ENCODE data around the gene LRRC55. TPM values are rescaled to one million over a fixed set of nuclear protein-coding genes. Genes with fewer than 3 reads are reported as not detected.

The LRRC55 gene
- total RNA-seq, 2 experiments from 2014 or later = not detected

DNA sequence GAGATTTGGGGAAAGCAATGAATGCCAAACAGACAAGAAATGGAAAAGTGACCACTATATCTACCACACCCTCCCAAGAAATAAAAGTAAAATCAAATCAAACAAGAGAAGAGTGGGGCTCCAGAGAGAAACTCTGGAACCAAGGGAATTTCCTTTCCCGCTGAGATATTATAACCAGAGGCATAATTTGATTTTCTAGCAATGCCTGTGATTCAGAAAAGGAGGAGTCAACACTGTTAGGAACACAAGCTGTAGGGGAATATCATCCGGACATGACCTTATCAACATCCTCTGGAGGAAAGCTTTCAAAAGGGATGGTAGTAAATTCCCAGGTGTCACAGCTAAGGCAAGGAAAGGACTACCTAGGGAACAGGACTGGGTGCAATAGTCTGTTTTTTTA lies 29.6 kb upstream of the LRRC55 start:
- H3K27ac Mint-ChIP-seq = no peak overlapping the region
- H3K9me3 Mint-ChIP-seq (ENCODE audit: insufficient read depth) = no peaks in the 10 kb centered on the region
- no peak overlapping the region for H3K4me3 Mint-ChIP-seq
- H3K36me3 Mint-ChIP-seq (ENCODE audit: low read depth) = no peaks in the 10 kb centered on the region
- peaks cover 8% of the 10 kb centered on the region for H3K27me3 Mint-ChIP-seq (ENCODE audit: low read depth)
- no peak for ATAC-seq
- H3K4me1 Mint-ChIP-seq (ENCODE audit: low read depth) = no peaks in the 10 kb centered on the region
- ChIA-PET POLR2A (no interaction called here), CTCF (no interaction called here)
- DNase-seq = no peak

DNA sequence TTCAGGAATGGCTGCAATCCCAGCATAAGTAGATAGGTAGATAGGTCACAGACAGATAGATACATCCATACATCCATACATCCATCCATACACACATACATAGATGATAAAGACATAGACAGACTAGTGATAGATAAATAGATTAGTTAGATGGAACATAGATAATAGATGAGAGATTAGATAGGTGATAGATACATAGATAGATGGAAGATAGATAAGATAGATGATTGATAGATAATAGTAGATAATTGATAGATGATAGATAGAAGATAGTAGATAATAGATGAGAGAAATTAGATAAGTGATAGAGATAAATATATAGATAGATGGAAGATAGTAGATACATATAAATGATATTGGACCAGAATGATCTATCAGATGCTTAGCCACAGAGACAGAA lies 28.3 kb upstream of the LRRC55 start:
- no peak for ATAC-seq
- CTCF ChIA-PET = no interaction called here
- POLR2A ChIA-PET = no interaction called here
- no peaks in the 10 kb centered on the region for H3K36me3 Mint-ChIP-seq (ENCODE audit: low read depth)
- no peak overlapping the region for H3K27ac Mint-ChIP-seq
- H3K4me3 Mint-ChIP-seq = no peak overlapping the region
- H3K4me1 Mint-ChIP-seq (ENCODE audit: low read depth) = no peaks in the 10 kb centered on the region
- no peak for DNase-seq
- H3K27me3 Mint-ChIP-seq (ENCODE audit: low read depth) = peaks cover 5% of the 10 kb centered on the region
- H3K9me3 Mint-ChIP-seq (ENCODE audit: insufficient read depth) = no peaks in the 10 kb centered on the region

DNA sequence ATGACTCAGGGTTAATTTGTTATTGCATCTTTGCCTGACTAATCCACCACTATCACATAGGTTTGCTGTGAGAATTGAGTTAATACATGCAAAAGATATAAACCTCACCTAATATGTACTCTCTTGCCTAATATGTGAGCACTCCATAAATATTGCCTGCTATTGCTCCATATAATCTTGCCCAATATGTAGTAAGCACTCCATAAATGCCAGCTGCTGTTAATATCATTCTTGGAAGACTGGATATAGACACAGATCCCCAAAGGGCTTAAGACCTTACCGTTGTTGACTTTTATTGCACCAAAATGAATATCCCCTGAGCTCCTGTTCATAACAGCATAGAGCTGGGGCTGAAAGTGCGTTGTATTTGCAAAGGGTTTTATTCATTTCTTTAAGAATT lies 27.0 kb upstream of the LRRC55 start:
- ChIA-PET CTCF (no interaction called here), POLR2A (no interaction called here)
- DNase-seq (no peak), ATAC-seq (no peak)
- Mint-ChIP-seq H3K27ac (no peak overlapping the region), H3K9me3 (ENCODE audit: insufficient read depth) (no peaks in the 10 kb centered on the region), H3K27me3 (ENCODE audit: low read depth) (peaks cover 9% of the 10 kb centered on the region), H3K36me3 (ENCODE audit: low read depth) (no peaks in the 10 kb centered on the region), H3K4me1 (ENCODE audit: low read depth) (no peaks in the 10 kb centered on the region), H3K4me3 (no peak overlapping the region)

DNA sequence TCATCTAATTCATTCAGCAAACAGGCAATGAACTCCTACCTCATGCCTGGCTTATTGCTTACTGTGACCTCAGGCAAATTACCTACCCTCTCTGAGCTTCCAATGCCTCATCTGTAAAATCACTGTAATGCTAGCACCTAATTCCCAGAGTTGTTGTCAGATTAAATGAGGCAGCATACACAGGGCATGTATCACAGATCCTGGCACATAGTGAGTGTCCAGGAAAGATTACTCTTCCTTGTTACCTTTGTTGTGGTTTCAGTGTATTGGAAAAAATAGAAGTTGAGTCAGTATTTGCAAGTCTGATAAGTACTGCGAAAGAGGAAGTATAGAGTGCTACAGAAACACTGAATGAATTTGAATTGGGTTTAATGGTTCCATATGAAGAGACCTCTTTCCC lies 26.4 kb upstream of the LRRC55 start:
- H3K27ac Mint-ChIP-seq = no peak overlapping the region
- no peak for DNase-seq
- H3K36me3 Mint-ChIP-seq (ENCODE audit: low read depth) = no peaks in the 10 kb centered on the region
- no peak overlapping the region for H3K4me3 Mint-ChIP-seq
- no peaks in the 10 kb centered on the region for H3K9me3 Mint-ChIP-seq (ENCODE audit: insufficient read depth)
- H3K4me1 Mint-ChIP-seq (ENCODE audit: low read depth) = no peaks in the 10 kb centered on the region
- H3K27me3 Mint-ChIP-seq (ENCODE audit: low read depth) = peaks cover 9% of the 10 kb centered on the region
- ATAC-seq = no peak
- ChIA-PET POLR2A (no interaction called here), CTCF (no interaction called here)

DNA sequence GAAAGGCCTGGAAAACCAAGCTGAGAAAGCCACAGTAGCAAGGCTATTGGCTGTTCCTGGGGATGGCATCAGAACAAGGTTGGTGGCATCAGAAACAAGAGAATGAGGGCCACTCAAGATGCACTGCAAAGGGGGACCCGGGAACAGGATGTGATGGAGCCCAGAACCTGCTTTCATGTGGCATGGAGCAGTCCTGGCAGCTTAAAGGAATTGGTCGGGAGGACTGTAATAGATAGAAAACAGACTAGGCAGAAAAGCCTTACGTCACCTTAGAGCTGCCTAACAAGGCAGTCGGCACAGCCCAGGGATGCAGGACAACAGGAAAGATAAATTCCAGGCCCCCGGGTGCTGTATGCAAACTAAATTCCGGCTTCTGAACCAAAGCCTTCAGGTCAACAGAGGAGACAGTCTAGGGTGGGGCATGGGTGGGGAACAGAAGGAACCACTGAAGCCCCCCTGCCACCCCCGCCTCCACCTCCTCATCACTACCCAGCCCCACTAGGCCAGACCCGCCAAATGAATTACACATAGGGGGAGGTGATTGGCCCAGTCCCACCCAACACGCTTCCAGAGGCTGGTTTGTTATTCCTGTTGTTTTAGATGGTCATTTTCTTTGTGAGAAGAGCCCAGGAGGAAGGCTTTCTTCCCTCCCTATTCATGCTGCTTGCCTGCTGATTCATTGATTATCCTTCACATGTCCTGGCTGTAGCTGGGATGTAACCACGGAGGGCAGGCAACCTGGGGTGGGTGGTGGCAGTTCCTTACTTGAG lies 25.7 kb upstream of the LRRC55 start:
- peaks cover 11% of the 10 kb centered on the region for H3K27me3 Mint-ChIP-seq (ENCODE audit: low read depth)
- no peak overlapping the region for H3K27ac Mint-ChIP-seq
- ATAC-seq (no peak), DNase-seq (no peak)
- H3K9me3 Mint-ChIP-seq (ENCODE audit: insufficient read depth) = no peaks in the 10 kb centered on the region
- ChIA-PET CTCF (no interaction called here), POLR2A (no interaction called here)
- H3K36me3 Mint-ChIP-seq (ENCODE audit: low read depth) = no peaks in the 10 kb centered on the region
- H3K4me3 Mint-ChIP-seq = no peak overlapping the region
- H3K4me1 Mint-ChIP-seq (ENCODE audit: low read depth) = no peaks in the 10 kb centered on the region

DNA sequence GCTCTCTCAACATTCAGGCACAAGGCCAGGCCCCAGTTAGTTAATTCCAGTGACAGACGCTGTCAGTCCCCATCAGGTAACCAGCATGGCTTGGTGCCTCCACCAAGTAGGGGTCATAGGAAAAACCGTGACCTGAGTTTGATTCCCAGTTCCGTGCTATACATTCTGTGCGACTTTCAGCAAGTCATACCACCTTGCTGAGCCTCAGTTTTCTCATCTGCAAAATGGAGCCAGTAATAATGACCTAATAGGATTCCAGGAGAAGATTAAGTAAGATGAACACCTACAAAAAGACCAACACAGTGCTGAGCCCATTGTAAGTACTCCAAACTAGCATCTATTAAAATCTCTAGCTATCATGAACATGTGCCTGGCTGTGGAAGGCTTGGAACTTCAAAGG lies 24.8 kb upstream of the LRRC55 start:
- no peak for DNase-seq
- H3K27ac Mint-ChIP-seq = no peak overlapping the region
- peaks cover 14% of the 10 kb centered on the region for H3K27me3 Mint-ChIP-seq (ENCODE audit: low read depth)
- no peaks in the 10 kb centered on the region for H3K36me3 Mint-ChIP-seq (ENCODE audit: low read depth)
- POLR2A ChIA-PET = no interaction called here
- CTCF ChIA-PET = no interaction called here
- ATAC-seq = no peak
- no peaks in the 10 kb centered on the region for H3K9me3 Mint-ChIP-seq (ENCODE audit: insufficient read depth)
- no peaks in the 10 kb centered on the region for H3K4me1 Mint-ChIP-seq (ENCODE audit: low read depth)
- H3K4me3 Mint-ChIP-seq = no peak overlapping the region

DNA sequence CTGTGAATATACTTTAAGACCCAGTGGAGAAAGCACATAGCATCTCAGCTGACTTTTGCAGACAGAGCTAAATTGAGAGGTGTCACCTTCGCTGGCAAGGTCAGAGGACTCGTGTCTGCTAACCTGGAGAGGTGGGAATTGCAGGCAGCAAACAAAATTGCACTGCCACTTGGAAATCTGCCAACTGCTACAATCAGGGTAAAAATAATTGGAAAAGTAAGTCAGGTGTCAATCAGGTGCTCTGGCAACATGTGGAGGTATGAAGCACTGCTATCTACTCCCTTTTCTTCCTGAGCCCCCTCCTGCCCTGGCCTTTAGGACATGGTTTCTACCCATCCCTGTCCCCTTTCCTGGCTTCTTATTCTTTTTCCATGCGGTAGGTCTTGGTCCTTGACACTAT lies 24.1 kb upstream of the LRRC55 start:
- ChIA-PET POLR2A (no interaction called here), CTCF (no interaction called here)
- no peak overlapping the region for H3K27ac Mint-ChIP-seq

DNA sequence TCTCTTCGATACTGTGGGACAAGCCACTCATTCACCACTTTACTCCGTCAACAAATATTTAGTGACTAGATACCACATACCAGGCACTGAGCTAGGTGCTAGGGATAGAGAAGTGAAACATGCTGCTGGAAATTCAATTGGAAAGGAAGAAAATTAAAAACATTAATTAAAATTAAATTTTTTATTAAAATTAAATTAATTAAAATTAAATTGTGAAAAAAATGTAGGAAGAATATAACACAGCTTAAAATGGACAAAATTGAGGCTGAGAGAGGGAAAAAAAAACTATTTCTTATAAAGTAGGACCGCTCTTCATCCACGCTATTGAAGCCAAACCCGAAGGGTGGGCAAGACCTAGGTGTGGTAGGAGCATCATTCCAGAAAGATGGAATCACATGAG lies 23.6 kb upstream of the LRRC55 start:
- ATAC-seq (no peak), DNase-seq (no peak)
- no peaks in the 10 kb centered on the region for H3K4me1 Mint-ChIP-seq (ENCODE audit: low read depth)
- H3K9me3 Mint-ChIP-seq (ENCODE audit: insufficient read depth) = no peaks in the 10 kb centered on the region
- H3K36me3 Mint-ChIP-seq (ENCODE audit: low read depth) = no peaks in the 10 kb centered on the region
- H3K27ac Mint-ChIP-seq = no peak overlapping the region
- POLR2A ChIA-PET = no interaction called here
- no peak overlapping the region for H3K4me3 Mint-ChIP-seq
- CTCF ChIA-PET = no interaction called here
- peaks cover 14% of the 10 kb centered on the region for H3K27me3 Mint-ChIP-seq (ENCODE audit: low read depth)

More for the DNA sequence above, 24.1 kb upstream of the LRRC55 start:
- ATAC-seq (no peak), DNase-seq (no peak)
- Mint-ChIP-seq H3K27me3 (ENCODE audit: low read depth) (peaks cover 14% of the 10 kb centered on the region), H3K36me3 (ENCODE audit: low read depth) (no peaks in the 10 kb centered on the region), H3K4me3 (no peak overlapping the region), H3K9me3 (ENCODE audit: insufficient read depth) (no peaks in the 10 kb centered on the region), H3K4me1 (ENCODE audit: low read depth) (no peaks in the 10 kb centered on the region)

DNA sequence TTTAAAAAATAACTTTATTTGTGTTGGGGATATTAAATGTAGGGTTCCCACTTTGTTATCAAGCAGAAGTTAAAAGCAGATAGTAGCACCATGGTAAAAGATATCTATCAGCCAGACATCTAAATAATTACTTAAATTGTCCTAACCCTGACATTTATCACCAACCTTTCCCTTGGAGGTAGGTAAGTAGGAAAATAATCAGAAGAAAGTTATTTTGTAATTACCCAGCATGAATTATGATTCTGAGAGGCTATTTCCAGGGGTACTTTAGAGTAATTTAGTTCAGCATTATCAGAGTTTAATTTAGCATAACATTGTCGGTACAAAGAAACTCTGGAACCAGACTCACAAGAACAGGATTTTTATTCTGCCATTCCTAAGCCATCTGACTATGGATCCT lies 23.2 kb upstream of the LRRC55 start:
- Mint-ChIP-seq H3K27me3 (ENCODE audit: low read depth) (peaks cover 14% of the 10 kb centered on the region), H3K27ac (no peak overlapping the region), H3K4me3 (no peak overlapping the region), H3K9me3 (ENCODE audit: insufficient read depth) (no peaks in the 10 kb centered on the region), H3K36me3 (ENCODE audit: low read depth) (no peaks in the 10 kb centered on the region), H3K4me1 (ENCODE audit: low read depth) (no peaks in the 10 kb centered on the region)
- POLR2A ChIA-PET = no interaction called here
- CTCF ChIA-PET = no interaction called here
- ATAC-seq = no peak
- no peak for DNase-seq

DNA sequence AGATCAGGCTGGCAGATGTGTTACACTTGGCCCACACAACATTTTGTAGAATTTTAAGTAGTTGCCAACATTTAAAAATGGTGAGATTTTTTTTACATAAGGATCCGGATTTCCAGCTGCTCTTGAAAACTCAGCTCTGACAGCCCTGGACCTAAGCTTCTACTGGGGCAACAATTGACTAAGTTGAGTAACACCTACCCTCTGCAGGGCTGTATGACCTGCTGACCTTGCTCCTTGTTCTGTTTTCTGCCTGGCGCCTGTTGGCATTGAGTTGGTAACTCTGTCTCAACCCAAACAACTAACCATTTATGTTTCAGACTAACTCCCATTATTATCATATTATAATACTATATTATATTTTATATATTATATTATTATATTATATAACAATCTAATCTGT lies 21.1 kb upstream of the LRRC55 start:
- ATAC-seq (no peak), DNase-seq (no peak)
- ChIA-PET POLR2A (no interaction called here), CTCF (no interaction called here)
- no peak overlapping the region for H3K4me3 Mint-ChIP-seq
- H3K9me3 Mint-ChIP-seq (ENCODE audit: insufficient read depth) = no peaks in the 10 kb centered on the region
- no peak overlapping the region for H3K27ac Mint-ChIP-seq
- peaks cover 9% of the 10 kb centered on the region for H3K27me3 Mint-ChIP-seq (ENCODE audit: low read depth)
- no peaks in the 10 kb centered on the region for H3K4me1 Mint-ChIP-seq (ENCODE audit: low read depth)
- no peaks in the 10 kb centered on the region for H3K36me3 Mint-ChIP-seq (ENCODE audit: low read depth)

DNA sequence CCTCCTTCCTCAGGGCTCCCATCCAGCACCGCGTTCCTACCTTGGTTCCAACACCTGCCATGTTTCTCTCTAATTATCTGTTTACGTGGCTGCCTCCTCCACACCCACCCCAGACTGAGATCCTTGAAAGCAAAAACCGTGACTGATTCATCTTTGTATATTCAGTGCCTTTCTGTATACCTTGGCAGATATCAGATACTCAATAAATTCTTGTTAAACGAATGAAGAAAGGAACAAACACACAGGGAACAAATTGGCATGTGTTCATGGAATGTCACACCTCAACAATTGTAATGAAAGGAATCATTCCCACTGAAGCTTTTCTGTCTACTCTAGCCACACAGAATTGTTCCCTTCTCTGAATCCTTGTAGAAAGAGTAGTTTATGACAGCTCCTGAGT lies 20.4 kb upstream of the LRRC55 start:
- DNase-seq (no peak), ATAC-seq (no peak)
- H3K4me1 Mint-ChIP-seq (ENCODE audit: low read depth) = no peaks in the 10 kb centered on the region
- H3K27ac Mint-ChIP-seq = no peak overlapping the region
- CTCF ChIA-PET = no interaction called here
- POLR2A ChIA-PET = no interaction called here
- peaks cover 9% of the 10 kb centered on the region for H3K27me3 Mint-ChIP-seq (ENCODE audit: low read depth)
- H3K4me3 Mint-ChIP-seq = no peak overlapping the region
- H3K9me3 Mint-ChIP-seq (ENCODE audit: insufficient read depth) = no peaks in the 10 kb centered on the region
- no peaks in the 10 kb centered on the region for H3K36me3 Mint-ChIP-seq (ENCODE audit: low read depth)

DNA sequence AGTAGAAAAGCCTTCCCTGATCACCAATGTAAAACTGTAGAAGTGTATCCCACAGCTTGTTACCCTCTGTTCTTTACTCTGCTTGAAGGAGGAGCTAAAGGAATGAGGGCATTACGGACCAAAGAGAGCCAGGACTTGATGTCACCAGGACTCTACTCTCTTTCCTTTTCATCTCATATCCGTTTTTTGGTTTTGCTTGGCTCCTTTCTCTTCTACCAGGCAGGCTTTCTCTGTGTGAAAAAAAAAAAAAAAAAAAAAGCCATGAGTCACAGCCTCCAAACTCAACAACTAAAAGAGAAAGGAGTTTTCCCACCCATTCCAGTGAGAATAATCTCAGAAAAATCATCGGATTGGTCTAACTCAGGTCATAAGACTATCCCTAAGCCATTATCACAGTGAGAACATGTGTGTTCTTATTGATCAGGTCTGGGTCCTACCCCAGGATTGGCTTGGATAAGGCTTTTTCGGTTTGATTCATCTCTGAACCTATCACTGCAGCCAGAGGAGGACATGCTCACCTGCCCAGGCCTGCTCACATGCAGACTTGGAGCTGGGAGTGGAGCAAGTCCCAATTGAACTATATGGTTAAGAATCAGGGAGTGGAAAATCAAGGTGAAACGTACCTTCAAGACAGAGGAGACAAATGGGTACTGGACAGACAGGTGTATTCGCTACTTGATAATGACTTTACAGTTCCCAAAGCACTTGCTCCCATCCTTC lies 19.4 kb upstream of the LRRC55 start:
- Mint-ChIP-seq H3K27ac (no peak overlapping the region), H3K36me3 (ENCODE audit: low read depth) (no peaks in the 10 kb centered on the region), H3K4me3 (no peak overlapping the region), H3K9me3 (ENCODE audit: insufficient read depth) (no peaks in the 10 kb centered on the region), H3K27me3 (ENCODE audit: low read depth) (peaks cover 9% of the 10 kb centered on the region), H3K4me1 (ENCODE audit: low read depth) (no peaks in the 10 kb centered on the region)
- no peak for DNase-seq
- ATAC-seq = no peak
- ChIA-PET CTCF (no interaction called here), POLR2A (interaction anchor here (0.6 kb wide), 1 partner anchor 637 kb away, joined by 4 read pairs; no protein-coding TSS in a partner anchor)
